GM18511 (cell line): ENCODE data around the gene CDH9.
"Not testable (repeated sequence)": the region's sequence is repeated elsewhere in the genome, so short reads cannot be mapped to it uniquely, and the experiment has no call there.

ENCODE experiments used
- ATAC-seq: cut with Tn5 transposase; IDR thresholded peaks from one replicate; pipeline ENCODE4 v1.9.1; 2021; ENCODE audit warnings: mild to moderate bottlenecking, moderate library complexity; ENCODE audit not compliant: unreplicated experiment

Gene CDH9

DNA sequence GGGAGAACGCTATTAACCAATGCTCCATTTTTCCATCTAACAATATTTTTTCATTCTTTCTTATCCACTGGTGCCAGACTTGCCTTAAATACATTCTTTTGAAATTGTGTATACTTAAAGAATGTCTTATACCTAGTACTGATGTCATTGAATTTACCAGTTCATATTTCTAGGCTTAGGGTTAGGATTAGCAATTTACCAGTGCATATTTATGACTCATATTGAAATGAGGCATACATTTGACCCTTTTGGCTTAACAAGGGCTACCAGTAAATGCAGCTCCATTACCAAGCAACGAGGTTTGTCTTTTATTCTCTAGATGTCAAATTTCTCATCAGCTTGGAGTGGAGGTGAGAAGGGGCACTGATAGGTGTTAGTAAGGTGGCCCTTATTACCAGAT is 89.5 kb downstream of the CDH9 start:
- ATAC-seq, result no peak

DNA sequence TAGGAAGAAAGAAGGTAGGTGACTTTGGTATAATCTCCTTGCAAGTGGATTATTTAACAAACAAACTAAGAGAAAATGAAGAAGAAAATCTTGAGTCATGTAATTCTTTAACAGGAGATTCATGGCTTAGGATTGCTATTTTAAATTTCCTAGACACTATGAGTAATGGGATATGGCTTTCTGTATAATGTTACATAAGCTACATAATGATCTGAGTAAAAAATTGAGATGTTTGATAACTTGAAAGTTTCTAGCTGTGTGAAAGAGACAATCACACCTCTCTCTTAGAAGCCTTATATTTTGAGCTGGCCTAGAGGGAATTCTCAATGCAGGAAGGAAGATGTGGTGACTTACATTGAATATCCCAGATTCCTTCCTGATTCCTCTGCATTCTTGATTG is 92.5 kb downstream of the CDH9 start:
- ATAC-seq, result no peak

DNA sequence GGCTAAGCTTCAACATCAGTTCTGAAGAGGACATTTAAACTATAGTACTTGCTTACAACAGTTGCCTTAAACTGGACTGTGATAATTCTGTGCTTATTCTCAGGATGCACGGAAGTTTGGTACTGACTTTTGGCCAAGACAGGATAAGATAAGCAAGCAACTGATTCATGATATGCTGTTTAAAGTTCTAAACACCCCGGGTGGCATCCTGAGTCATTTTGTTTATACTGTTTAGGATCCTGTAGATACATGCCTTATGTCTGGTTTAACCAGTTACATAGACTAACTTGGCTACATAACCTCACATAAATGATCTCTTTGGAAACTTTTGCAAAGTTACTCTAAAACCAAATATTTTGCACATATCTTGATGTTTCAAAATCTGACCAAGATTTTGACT is 95.9 kb downstream of the CDH9 start:
- no peak for ATAC-seq

DNA sequence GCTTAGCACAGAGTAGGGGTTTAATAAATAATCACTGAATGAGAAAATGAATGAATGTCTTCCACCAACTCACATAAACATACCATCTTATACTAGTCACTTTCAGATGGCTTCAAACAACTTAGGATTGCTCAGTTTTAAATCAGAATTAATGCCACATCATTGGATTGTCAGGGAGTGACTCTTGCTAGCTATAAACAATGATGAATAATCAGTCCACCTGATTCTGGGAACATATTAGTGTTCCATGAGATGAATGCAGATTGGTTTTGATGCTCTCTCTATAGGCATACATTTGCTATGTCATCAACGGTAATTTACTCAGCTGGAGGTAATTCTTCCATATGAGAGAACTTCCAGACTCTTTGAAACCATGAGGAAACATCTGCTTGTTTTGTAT is 97.4 kb downstream of the CDH9 start:
- ATAC-seq, result no peak

DNA sequence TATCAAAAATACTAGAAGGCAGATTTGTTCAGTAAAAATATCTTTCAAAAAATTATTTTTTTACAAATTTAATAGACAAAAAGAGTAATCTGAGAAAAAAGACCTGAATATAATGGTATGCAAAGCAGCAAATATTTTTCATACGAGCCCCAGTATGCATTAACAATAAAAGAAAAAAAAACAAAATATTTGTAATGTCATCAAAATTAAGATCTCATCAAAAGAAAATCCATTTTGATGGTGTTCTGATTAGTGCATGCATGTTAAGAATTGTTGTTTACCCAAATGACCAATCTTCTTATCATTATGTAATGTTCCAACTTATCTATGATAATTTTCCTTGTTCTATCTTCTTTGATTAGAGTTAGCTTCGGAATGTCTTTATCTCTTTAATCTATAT is 106.1 kb downstream of the CDH9 start:
- no peak for ATAC-seq

DNA sequence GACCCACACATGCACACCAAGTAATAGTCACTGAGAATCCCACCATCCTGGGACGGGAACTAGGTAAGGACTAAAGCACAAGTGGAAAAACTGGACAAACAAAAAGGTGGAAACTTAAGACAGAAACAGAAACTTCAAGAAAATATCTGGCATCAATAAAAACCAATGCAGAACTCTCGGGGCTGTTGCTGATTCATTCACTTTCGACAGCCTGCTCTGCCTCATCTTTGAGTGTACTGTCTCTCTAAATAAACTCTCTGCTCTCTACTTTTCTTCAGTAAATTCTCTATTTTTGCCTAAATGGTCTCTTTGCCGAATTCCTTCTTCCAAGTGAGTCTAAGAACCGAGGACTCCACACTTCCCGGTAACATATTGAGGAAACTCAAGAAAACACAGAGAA is 116.9 kb downstream of the CDH9 start:
- ATAC-seq, result no peak

DNA sequence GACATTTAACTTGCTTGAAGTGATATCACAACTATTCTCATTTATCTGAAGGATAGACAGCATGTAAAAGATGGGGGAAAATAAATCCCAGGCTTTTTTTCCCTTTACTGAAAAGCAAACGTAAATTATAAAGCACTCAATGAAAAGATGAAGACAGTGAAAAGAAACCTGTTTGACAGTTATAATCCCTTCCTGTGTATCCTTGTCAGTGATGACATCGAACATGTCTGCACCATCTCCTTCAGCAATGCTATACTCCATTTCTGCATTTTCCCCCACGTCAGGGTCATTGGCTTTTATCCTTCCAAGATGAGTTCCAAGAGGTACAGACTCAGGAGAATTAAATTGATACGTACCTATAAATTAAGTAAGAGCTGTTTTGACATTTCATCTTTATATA is 134.9 kb downstream of the CDH9 start:
- ATAC-seq, result no peak

DNA sequence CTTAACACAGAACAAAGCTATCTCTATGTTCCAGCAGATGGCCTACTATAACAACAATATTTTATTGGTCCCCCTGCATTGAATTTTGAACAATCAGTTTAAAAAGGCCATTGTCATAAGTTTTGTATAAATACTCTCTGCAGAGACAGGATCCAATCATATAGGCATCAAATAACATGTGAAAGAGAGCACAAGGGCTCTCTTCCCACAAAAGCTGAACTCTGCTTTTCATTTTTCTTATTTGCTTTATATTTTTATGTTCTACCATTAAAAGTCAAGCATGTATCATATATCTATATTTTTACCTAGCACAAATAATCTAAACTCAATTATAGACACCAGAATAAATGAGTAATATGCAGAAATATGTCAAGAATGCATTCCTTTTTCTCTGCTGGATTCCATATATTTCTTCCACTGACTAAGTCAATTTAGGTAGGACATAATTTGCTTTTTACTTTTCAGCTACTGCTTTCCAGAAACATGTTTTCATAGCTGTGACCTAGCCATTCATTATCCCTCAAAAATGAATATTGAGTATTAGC is 143.6 kb downstream of the CDH9 start:
- no peak for ATAC-seq

DNA sequence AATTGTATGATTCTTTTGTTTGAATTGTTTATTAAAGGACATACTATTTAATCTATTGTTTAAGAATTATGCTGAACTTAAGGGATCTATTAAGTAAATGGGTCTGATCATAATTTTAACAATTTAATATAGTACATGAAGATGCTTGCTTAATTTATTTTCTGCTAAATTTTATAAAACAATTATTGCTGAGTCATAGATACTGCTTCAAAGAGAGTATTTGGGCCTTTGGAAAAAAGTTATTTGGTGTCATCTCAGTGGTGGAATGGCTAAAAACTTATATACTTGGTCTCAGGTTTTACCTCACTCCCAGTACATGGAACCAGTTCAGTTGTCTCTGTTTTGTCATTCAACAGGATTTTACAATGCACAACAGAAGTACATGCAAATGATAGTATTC is 145.3 kb downstream of the CDH9 start:
- no peak for ATAC-seq

DNA sequence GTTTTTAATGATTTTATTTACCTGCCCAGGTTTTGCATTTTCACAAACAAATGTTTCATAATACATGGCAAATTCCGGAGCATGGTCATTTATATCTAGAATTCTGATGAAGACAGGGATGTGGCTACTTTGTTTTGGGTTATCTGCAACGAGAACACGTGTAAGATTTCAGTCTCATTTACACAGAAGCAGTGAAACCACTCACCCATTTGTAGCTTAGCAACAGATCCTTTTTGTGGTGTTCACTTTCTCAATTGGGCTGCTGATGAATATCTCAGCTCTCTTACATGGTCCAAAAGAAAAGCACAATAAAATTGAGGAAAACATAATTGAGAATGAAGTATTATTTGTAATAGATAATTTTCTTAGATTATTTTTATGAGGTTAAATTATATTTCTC is 148.6 kb downstream of the CDH9 start:
- ATAC-seq, result no peak

DNA sequence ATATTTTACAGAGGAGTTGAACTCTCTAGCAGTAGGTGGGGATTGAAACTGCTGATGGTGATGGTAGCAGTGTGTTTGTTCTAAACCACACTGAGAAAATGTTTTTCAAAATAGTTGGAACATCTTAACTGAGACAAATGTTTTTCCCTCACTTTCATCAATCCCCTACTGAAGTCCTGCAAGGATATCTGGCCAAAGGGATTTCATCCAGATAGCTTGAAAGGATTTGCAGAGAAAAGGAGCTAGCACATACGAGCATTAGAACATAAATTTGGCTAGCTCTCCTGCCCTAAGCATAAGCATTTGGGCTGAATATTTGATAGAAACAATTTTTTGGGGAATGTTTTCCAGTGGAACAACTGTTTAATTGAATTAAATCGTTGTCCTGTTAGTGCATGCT is 153.9 kb downstream of the CDH9 start:
- no peak for ATAC-seq

DNA sequence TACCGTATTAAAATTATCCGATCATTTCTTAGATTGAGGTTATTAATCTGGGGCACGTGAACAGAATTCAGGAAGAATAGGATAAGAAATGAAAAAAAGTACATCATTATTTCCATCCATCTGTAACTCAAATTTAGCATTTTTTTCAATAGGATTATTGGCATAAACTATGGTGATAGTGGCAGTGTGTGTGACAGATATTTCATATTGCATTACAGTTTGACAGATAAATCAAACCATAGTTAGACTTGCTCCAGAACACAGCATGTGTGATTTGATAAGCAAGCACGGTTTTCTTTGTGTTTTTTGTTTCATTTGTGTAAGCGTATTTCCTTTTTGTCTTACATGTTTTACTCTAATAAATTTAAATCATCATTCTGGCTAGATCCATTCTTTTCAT is 155.0 kb downstream of the CDH9 start:
- ATAC-seq, result no peak

DNA sequence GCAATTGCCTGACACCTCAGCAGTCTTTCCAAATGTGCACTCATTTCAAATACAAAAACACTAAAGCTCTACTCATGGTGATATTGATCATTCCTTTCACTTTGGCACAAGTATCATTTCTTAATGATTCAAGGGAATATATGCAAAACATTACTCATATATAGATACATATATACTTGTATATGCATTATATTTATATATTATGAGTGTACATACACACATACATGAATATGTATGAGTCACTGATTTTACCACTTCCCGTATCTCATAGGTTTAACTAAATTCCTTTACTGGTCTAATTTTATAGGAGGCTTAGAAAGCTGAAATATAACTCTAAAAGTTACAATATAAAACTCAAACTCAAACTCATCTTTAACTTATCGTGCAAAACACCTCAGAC is 156.5 kb downstream of the CDH9 start:
- ATAC-seq, result no peak

DNA sequence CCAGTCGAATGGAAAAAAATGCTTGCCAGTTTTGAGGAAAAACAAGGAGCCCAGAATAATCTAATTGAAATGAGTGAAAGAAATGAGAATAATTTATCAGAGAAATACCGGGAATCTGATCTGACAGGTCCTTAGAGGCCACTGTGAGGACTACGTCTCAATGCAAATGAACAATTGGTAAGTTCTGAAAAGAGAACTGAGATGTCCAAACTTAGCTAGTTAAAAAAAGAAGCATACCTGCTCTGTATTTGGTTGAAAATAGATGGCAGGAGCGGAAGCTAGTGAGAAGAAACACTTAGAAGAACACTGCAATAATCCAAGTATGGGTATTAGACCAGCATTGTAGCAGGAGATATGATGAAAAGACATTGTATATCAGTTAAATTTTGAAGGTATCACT is 161.2 kb downstream of the CDH9 start:
- ATAC-seq, result no peak

DNA sequence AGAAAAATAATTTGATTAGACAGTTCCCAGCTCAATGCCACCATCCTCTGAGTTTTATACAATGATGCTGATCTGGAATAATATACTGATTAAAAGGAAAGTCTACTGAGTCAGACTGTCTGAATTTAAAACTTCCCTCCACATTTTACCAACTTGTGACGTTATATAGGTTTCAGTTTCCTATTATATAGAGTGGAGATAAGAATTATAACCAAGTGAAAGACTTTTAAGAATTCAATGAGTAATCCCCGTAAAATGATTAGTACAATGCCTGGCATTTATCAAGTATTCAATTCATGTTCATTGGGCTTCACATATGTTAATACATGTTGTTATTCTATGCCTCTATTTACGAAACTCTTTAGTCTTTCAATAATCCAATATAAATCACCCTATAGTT is 166.0 kb downstream of the CDH9 start:
- ATAC-seq, result no peak

DNA sequence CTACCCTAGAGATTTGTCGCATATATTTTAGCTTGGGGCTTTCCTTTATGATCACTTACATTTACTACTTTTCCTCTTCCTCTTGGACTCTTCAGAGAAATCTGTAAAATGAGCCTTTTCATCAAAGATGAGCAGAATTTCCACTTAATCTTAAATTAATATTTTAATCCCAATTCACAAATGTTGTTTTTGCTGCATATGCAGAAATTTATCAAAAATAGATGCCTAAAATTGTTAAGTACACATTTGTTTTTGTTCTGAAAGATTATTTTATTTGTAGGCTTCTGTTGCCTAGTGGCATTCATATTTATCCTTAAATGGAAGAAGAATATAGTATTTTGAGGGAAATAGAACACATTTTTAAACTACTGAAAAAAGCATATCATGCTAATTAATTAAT is 168.6 kb downstream of the CDH9 start:
- ATAC-seq, result no peak

DNA sequence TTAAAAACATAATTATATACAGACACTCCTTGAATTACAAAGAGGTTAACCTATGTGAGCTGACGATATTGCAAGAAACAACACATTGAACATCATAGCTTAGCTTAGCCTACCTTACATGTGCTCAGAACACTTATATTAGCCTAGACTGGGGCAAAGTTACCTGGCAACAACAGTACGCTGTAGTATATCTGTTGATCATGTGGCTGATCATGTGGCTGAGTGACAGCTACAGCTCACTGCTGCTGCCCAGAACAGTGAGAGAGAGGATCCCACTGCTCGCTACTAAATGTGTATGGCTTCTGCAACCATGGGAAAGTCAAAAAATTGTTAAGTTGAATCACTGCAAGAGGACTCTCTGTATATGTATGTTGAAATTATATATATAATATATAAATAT is 169.9 kb downstream of the CDH9 start:
- no peak for ATAC-seq

DNA sequence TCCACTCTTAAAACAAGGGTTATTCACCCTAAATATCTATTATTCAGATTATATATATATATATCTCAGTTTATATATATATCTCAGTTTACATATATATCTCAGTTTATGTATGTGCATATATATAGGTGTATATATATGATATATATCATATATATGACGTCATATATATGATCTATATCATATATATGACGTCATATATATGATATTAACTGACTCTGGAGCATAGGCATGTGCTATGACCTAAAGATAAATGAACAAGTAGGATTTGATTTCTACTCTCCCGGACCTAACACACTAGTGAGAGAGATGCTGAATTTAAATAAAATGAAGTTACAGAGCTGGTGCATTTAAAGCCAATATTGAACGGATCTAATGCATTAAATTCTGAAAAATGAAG is 174.3 kb downstream of the CDH9 start:
- no peak for ATAC-seq

DNA sequence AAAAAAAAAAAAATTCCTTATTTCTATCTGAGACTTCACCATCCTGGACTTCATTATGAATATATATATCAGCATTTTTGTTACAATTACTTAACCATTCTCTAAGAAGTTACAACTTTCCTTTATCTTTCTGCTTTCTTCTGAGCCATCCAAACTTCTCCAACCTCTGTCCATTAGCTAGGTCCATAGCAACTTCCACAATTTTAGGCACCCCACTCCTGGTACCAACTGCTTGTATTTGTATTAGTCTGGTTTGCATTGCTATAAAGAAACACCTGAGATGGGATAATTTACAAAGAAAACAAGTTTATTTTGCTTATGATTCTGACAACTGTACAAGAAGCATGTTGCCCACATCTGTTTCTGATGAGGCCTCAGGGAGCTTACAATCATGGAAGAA is 182.1 kb downstream of the CDH9 start:
- no peak for ATAC-seq

DNA sequence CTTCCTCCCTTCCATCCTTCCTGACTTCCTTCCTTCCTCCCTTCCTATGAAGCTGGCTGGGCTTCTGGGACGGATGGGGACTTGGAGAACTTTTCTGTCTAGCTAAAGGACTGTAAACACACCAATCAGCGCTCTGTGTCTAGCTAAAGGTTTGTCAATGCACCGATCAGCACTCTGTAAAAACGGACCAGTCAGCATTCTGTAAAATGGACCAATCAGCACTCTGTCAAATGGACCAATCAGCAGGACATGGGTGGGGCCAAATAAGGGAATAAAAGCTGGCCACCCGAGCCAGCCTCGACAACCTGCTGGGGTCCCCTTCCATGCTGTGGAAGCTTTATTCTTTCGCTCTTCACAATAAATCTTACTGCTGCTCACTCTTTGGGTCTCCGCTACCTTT is 185.9 kb downstream of the CDH9 start:
- not testable (repeated sequence) for ATAC-seq

DNA sequence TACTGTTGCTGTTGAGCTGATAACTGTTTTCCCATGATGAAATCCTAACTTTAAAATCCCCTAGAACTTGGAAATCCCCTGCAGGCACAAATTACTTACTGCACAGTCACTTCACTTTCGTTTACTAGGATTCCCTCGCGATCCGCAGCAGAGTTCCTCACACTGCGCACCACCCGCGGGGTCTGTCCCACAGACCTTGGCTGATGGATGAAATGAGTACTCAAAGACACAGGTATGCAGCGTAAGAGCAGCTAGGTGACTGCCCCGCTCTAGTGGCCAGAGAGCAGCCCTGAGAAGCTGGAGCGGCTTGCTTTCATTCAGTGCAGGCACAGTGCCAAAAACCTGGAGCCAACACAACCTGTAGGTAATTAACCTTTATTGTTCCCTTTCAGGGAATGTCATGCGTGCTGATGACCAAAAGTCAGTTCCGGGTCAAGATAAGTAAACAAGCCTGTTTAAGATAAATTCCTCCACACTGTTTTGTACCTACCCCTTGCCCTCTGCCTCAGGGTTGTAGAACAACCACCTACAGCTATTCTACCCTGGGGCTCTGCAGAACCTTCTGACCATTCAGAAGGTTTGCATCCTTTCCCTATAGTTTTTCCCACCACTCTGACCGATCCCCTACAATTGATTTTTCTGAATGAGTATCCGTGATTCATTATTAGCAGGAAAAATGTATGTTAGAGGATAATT is 191.2 kb downstream of the CDH9 start:
- no peak for ATAC-seq

DNA sequence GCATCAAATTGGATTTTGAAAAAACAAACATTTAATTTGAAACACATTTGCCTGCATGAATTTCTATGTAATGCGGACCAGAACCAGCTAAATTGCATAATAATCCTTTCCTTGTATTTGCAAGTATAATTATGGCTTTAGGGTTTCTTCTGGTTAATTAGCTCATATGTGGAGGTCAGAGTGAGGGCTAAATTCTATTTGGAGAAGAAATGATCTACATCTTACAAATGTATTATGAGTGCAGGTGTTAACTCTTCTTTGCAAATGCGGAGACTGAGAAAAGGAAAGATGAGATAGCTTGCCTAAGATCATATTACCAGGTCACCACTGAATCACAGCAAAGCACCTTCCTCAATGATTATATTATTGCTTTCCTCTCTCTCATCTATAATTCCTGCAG is 194.7 kb downstream of the CDH9 start:
- no peak for ATAC-seq

DNA sequence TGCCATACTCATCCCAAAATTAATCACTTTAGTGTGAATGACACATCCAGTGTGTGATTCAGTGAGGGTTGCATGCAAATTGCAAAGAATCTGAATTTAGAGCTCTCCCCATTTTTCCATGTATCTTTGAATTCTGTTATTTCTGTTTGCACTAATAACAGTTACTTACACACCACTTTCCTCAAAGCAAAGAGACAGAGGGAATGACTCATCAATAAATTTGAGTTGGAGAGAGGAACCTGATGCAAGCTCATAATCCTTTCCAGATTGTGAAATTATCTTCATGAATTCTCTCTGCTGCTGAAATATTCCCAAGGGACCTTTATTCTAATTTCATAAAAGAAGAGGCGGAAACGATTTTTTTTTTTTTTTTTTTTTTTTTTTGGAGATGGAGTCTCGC is 204.8 kb downstream of the CDH9 start:
- no peak for ATAC-seq
